HCT116 (cell line): ENCODE measurements around the gene LAMA1. TPM values are rescaled to one million over a fixed set of nuclear protein-coding genes. Genes with fewer than 3 reads are reported as not detected.

Experiments
- ATAC-seq: fragments of 200-7000 bp; cut with Tn5 transposase; 2 replicates; pipeline ENCODE4 v1.9.1; 2020; ENCODE audit warnings: mild to moderate bottlenecking, moderate library complexity
- BruUV-seq: library from RNA; stranded (reverse); fragments of 400-500 nt; replicated peaks from 2 replicates; lab custom pipeline; 2021; lab: Mats Ljungman, UMichigan
- CTCF ChIA-PET: fragments of 300-600 bp; sonication (Branson Sonifier 250); formaldehyde crosslinking; loops from one replicate; lab custom pipeline; 2021; ENCODE audit warnings: antibody characterized with exemption; lab: Charles Lee
- POLR2A ChIA-PET: fragments of 300-600, 350-600 bp; sonication (Branson Sonifier 250); formaldehyde crosslinking; loops from one replicate; lab custom pipeline; 2021; ENCODE audit warnings: antibody characterized with exemption; lab: Charles Lee
- RAD21 ChIA-PET, 2 experiments: fragments of 300-600 bp; sonication (Branson Sonifier 250); formaldehyde crosslinking; loops; one replicate each; lab custom pipeline; 2023; ENCODE audit warnings: low total read pairs in 2 of 2; ENCODE audit not compliant: uncharacterized antibody in 2 of 2, unreplicated experiment in 2 of 2, low non-redundant PET in 1 of 2; lab: Charles Lee
- DNase-seq: peaks from one replicate; pipeline ENCODE4 v3.0.0-alpha.2; 2010; ENCODE audit warnings: low read depth, low spot score
- H2AFZ ChIP-seq: fragments of 200-600 bp; shearing (Covaris generic), sonication (generic); 2 replicates; pipeline ENCODE4 v1.6.1; 2017; ENCODE audit warnings: low read depth, mixed run types, mixed read lengths, antibody characterized with exemption, low read length; ENCODE audit not compliant: poor library complexity, severe bottlenecking
- H3K27ac ChIP-seq: 2 replicates; pipeline ENCODE4 v1.5.1; 2012; ENCODE audit warnings: low read depth, low read length
- H3K27me3 ChIP-seq: fragments of 200-600 bp; sonication (generic); 2 replicates; pipeline ENCODE4 v1.6.1; 2016; ENCODE audit warnings: mixed run types, low read length, mixed read lengths; ENCODE audit not compliant: insufficient read depth
- H3K36me3 ChIP-seq, 2 experiments: fragments of 200-500 bp in 1 of 2; fragments of 200-600 bp in 1 of 2; sonication (Bioruptor generic) in 1 of 2; sonication (generic) in 1 of 2; 2 replicates each; pipeline versions ENCODE4 v1.5.1 to v1.6.1; 2014 to 2016; ENCODE audit warnings: low read length in 2 of 2, inconsistent platforms in 1 of 2, mixed read lengths in 1 of 2, mixed run types in 1 of 2; ENCODE audit not compliant: insufficient read depth in 2 of 2, control insufficient read depth in 1 of 2
- H3K4me1 ChIP-seq, 2 experiments: fragments of 200-600 bp in 1 of 2; sonication (generic) in 1 of 2; 2 replicates each; pipeline versions ENCODE4 v1.5.1 to v1.6.1; 2012 to 2017; ENCODE audit warnings: low read length in 2 of 2, inconsistent platforms in 1 of 2, mild to moderate bottlenecking in 1 of 2, mixed read lengths in 1 of 2, mixed run types in 1 of 2, moderate library complexity in 1 of 2; ENCODE audit not compliant: insufficient read depth in 2 of 2, control insufficient read depth in 1 of 2
- H3K4me2 ChIP-seq: fragments of 200-600 bp; sonication (generic); 2 replicates; pipeline ENCODE4 v1.6.1; 2017; ENCODE audit warnings: mixed run types, low read length, mixed read lengths
- H3K4me3 ChIP-seq, 2 experiments: fragments of 200-600 bp in 1 of 2; sonication (generic) in 1 of 2; replicated peaks in 1 of 2; 2 replicates each; pipeline ENCODE4 v1.5.1; 2011 to 2016; ENCODE audit warnings: low read length in 2 of 2, control low read depth in 1 of 2, low read depth in 1 of 2, mild to moderate bottlenecking in 1 of 2, mixed read lengths in 1 of 2, mixed run types in 1 of 2
- H3K79me2 ChIP-seq: fragments of 200-600 bp; sonication (generic); 2 replicates; pipeline ENCODE4 v1.6.1; 2017; ENCODE audit warnings: mild to moderate bottlenecking, mixed run types, low read length, moderate library complexity, mixed read lengths; ENCODE audit not compliant: insufficient read depth
- H3K9ac ChIP-seq: fragments of 200-600 bp; sonication (generic); 2 replicates; pipeline ENCODE4 v1.6.1; 2016; ENCODE audit warnings: low read length, mixed read lengths
- H3K9me2 ChIP-seq: fragments of 200-600 bp; sonication (generic), shearing (Covaris generic); 2 replicates; pipeline ENCODE4 v1.6.1; 2017; ENCODE audit warnings: mixed run types, mild to moderate bottlenecking, moderate library complexity; ENCODE audit not compliant: insufficient read depth
- H3K9me3 ChIP-seq, 2 experiments: fragments of 200-500 bp in 1 of 2; fragments of 200-600 bp in 1 of 2; sonication (Bioruptor generic) in 1 of 2; sonication (generic) in 1 of 2; 2 replicates each; pipeline ENCODE4 v1.6.1; 2014 to 2017; ENCODE audit warnings: low read length in 2 of 2, mixed read lengths in 2 of 2, inconsistent platforms in 1 of 2, low read depth in 1 of 2, mild to moderate bottlenecking in 1 of 2, mixed run types in 1 of 2, moderate library complexity in 1 of 2; ENCODE audit not compliant: control insufficient read depth in 1 of 2, insufficient read depth in 1 of 2
- H4K20me1 ChIP-seq: fragments of 200-600 bp; sonication (generic), shearing (Covaris generic); 2 replicates; pipeline ENCODE4 v1.6.1; 2017; ENCODE audit warnings: mixed run types, mild to moderate bottlenecking, moderate library complexity; ENCODE audit not compliant: insufficient read depth
- ATF3 ChIP-seq: IDR thresholded peaks from 2 replicates; pipeline ENCODE4 v1.6.1; 2012
- CBX3 ChIP-seq: IDR thresholded peaks from 2 replicates; pipeline ENCODE4 v1.6.1; 2012; ENCODE audit warnings: low read depth
- CEBPB ChIP-seq: IDR thresholded peaks from 2 replicates; pipeline ENCODE4 v1.6.1; 2012; ENCODE audit warnings: low read depth
- EGR1 ChIP-seq: IDR thresholded peaks from 2 replicates; pipeline ENCODE4 v1.6.1; 2012; ENCODE audit warnings: low read depth
- ELF1 ChIP-seq: IDR thresholded peaks from 2 replicates; pipeline ENCODE4 v1.6.1; 2012; ENCODE audit warnings: low read depth, borderline replicate concordance
- EZH2 ChIP-seq: fragments of 200-600 bp; sonication (generic); IDR thresholded peaks from 2 replicates; pipeline ENCODE4 v1.6.1; 2017; ENCODE audit warnings: antibody characterized with exemption, mixed run types
- EZH2phosphoT487 ChIP-seq: fragments of 200-600 bp; IDR thresholded peaks from 2 replicates; pipeline ENCODE4 v1.6.1; 2018; ENCODE audit warnings: antibody characterized with exemption, borderline replicate concordance
- FOSL1 ChIP-seq: IDR thresholded peaks from 2 replicates; pipeline ENCODE4 v1.6.1; 2012; ENCODE audit warnings: low read depth
- JUND ChIP-seq: IDR thresholded peaks from 2 replicates; pipeline ENCODE4 v1.6.1; 2012
- POLR2A ChIP-seq: IDR thresholded peaks from 2 replicates; pipeline ENCODE4 v1.7.0; 2011; ENCODE audit warnings: borderline replicate concordance; ENCODE audit not compliant: insufficient read depth, insufficient read length; ENCODE audit errors: extremely low read depth
- POLR2AphosphoS5 ChIP-seq: IDR thresholded peaks from 2 replicates; pipeline ENCODE4 v1.6.1; 2011; ENCODE audit warnings: mild to moderate bottlenecking, low read depth, low read length, moderate library complexity
- REST ChIP-seq: IDR thresholded peaks from 2 replicates; pipeline ENCODE4 v1.6.1; 2012; ENCODE audit warnings: low read depth
- SRF ChIP-seq: IDR thresholded peaks from 2 replicates; pipeline ENCODE4 v1.6.1; 2012; ENCODE audit warnings: low read depth
- TCF7L2 ChIP-seq: IDR thresholded peaks from 2 replicates; pipeline ENCODE4 v1.7.0; 2011; ENCODE audit warnings: borderline replicate concordance, inconsistent platforms; ENCODE audit not compliant: insufficient read depth, insufficient read length; ENCODE audit errors: extremely low read depth
- YY1 ChIP-seq: IDR thresholded peaks from 2 replicates; pipeline ENCODE4 v1.6.1; 2011; ENCODE audit warnings: low read length, low read depth, moderate library complexity, mild to moderate bottlenecking; ENCODE audit not compliant: insufficient replicate concordance; ENCODE audit errors: extremely low read depth
- ZFX ChIP-seq: fragments of 450-650 bp; IDR thresholded peaks from 2 replicates; pipeline ENCODE4 v1.6.1; 2017
- intact Hi-C: fragments of 100-400 bp; cut with micrococcal nuclease; formaldehyde crosslinking; loops from 2 replicates; pipeline ENCODE4 v1.10.0; 2022
- total RNA-seq: library from RNA; stranded (reverse); gene quantifications from one replicate; pipeline ENCODE4 v1.2.1, GENCODE V29; 2021; ENCODE audit not compliant: unreplicated experiment

LAMA1 gene
- total RNA-seq, 1 experiment from 2014 or later = 0.05 TPM

GRCh38 chr18:6994056-6994770 is 123.4 kb downstream of the LAMA1 start:
- POLR2A ChIA-PET = no interaction called here
- no peak overlapping the region for H3K4me3 ChIP-seq
- H3K79me2 ChIP-seq = no peaks in the 10 kb centered on the region
- TF ChIP-seq EGR1 (no peak), SRF (no peak), TCF7L2 (no peak), ATF3 (no peak), ELF1 (no peak), FOSL1 (no peak), POLR2AphosphoS5 (no peak), YY1 (no peak), EZH2phosphoT487 (no peak), CBX3 (no peak), ZFX (no peak), JUND (no peak), CEBPB (no peak), REST (no peak), EZH2 (no peak), POLR2A (no peak)
- H3K36me3 ChIP-seq = no peaks in the 10 kb centered on the region
- no peaks in the 10 kb centered on the region for H3K9me2 ChIP-seq
- CTCF ChIA-PET = no interaction called here
- peaks cover 4 to 16% of the 10 kb centered on the region in 2 experiments; a peak in 2 of 4 replicates for H3K9me3 ChIP-seq
- H2AFZ ChIP-seq = no peak overlapping the region
- H3K27me3 ChIP-seq = no peaks in the 10 kb centered on the region
- no peaks in the 10 kb centered on the region for H4K20me1 ChIP-seq
- no TSS peak for BruUV-seq
- no peak overlapping the region for H3K9ac ChIP-seq
- intact Hi-C loops = no loop called here
- no peak overlapping the region for H3K27ac ChIP-seq
- H3K4me1 ChIP-seq = no peaks in the 10 kb centered on the region
- RAD21 ChIA-PET = no interaction called here
- no peak overlapping the region for H3K4me2 ChIP-seq
- no peak for DNase-seq
- ATAC-seq = no peak
